ENCODE measurements around the gene CSN1S1. TPM values are rescaled to one million over a fixed set of nuclear protein-coding genes. Genes with fewer than 3 reads are reported as not detected.
"Not testable (repeated sequence)": the region's sequence is repeated elsewhere in the genome, so short reads cannot be mapped to it uniquely, and the experiment has no call there.

The CSN1S1 gene
- total RNA-seq, 2 experiments from 2014 or later, result not detected

GRCh38 chr4:69923782-69924410 lies 7.0 kb upstream of the CSN1S1 start:
- ATAC-seq; POLR2A ChIA-PET; H3K36me3 Mint-ChIP-seq (ENCODE audit: low read depth); H3K4me1 Mint-ChIP-seq; DNase-seq; CTCF ChIA-PET; intact Hi-C loops (cut with DNase I, micrococcal nuclease); H3K27me3 Mint-ChIP-seq; H3K9me3 Mint-ChIP-seq (ENCODE audit: low read depth); H3K4me3 Mint-ChIP-seq; H3K27ac Mint-ChIP-seq: not testable (repeated sequence)

- CTCF ChIA-PET, result no interaction called here
- Mint-ChIP-seq H3K27me3 (no peaks in the 10 kb centered on the region), H3K36me3 (ENCODE audit: low read depth) (no peaks in the 10 kb centered on the region), H3K27ac (no peak overlapping the region), H3K4me3 (no peak overlapping the region), H3K9me3 (ENCODE audit: low read depth) (no peaks in the 10 kb centered on the region), H3K4me1 (no peaks in the 10 kb centered on the region)
- ATAC-seq (no peak), DNase-seq (no peak)
- intact Hi-C loops (cut with DNase I, micrococcal nuclease), result no loop called here
- POLR2A ChIA-PET, result no interaction called here
These were observed 3.3 kb downstream of the CSN1S1 start for GRCh38 chr4:69934150-69934549.

GRCh38 chr4:69936566-69936965 lies 5.7 kb downstream of the CSN1S1 start:
- no peak overlapping the region for H3K27ac Mint-ChIP-seq

DNA sequence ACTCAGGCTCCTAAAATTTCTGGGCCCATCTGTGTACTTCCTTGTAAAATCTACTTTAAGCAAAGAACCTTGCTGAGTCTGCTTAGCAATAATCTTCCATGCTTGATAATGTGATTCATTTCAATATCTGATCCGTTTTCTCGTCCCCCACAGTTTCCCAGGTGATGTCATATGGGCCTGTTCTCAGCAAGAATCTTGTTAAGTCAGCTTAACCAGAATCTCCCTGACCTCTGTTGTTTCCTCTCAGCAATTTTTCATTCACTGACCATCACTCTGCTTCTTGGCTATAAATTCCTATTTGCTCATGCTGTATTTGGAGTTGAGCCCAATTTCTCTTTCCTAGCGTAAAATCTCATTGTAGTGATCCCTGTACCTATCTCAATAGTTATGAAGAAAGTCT lies 20.7 kb downstream of the CSN1S1 start:
- intact Hi-C loops (cut with DNase I, micrococcal nuclease), result no loop called here
- H3K27ac Mint-ChIP-seq, result no peak overlapping the region
- peaks cover 3% of the 10 kb centered on the region for H3K27me3 Mint-ChIP-seq
- no peak overlapping the region for H3K4me3 Mint-ChIP-seq
- ChIA-PET CTCF (no interaction called here), POLR2A (no interaction called here)
- H3K4me1 Mint-ChIP-seq, result no peaks in the 10 kb centered on the region
- H3K9me3 Mint-ChIP-seq (ENCODE audit: low read depth), result no peaks in the 10 kb centered on the region
- DNase-seq (no peak), ATAC-seq (no peak)
- H3K36me3 Mint-ChIP-seq (ENCODE audit: low read depth), result no peaks in the 10 kb centered on the region

More at GRCh38 chr4:69936566-69936965, 5.7 kb downstream of the CSN1S1 start:
- ChIA-PET POLR2A (no interaction called here), CTCF (no interaction called here)
- H3K9me3 Mint-ChIP-seq (ENCODE audit: low read depth), result no peaks in the 10 kb centered on the region
- H3K27me3 Mint-ChIP-seq, result no peaks in the 10 kb centered on the region
- H3K36me3 Mint-ChIP-seq (ENCODE audit: low read depth), result no peaks in the 10 kb centered on the region
- ATAC-seq (no peak), DNase-seq (no peak)
- H3K4me3 Mint-ChIP-seq, result no peak overlapping the region
- H3K4me1 Mint-ChIP-seq, result no peaks in the 10 kb centered on the region
- intact Hi-C loops (cut with DNase I, micrococcal nuclease), result no loop called here

DNA sequence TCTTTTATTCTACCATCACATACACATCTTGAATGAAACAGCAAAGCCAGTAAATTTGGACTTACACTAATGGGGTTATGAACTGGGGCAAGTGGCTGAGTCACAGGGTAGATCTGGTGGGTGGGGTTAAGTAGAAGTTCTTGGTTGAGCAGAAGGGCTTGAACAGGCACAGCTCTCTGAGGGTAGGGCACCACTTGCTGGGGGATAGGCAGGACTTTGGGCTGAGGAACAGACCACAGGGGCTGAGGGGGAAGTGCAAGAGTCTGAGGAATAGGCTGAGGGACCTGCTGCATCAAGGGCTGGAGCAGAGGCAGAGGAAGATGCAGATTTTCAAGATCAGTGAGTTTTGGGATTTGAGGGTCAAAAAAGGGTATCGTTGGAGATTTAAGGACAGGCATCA lies 26.3 kb downstream of the CSN1S1 start:
- Mint-ChIP-seq H3K4me1 (no peaks in the 10 kb centered on the region), H3K27ac (no peak overlapping the region), H3K4me3 (no peak overlapping the region), H3K36me3 (ENCODE audit: low read depth) (no peaks in the 10 kb centered on the region), H3K27me3 (peaks cover 6% of the 10 kb centered on the region), H3K9me3 (ENCODE audit: low read depth) (no peaks in the 10 kb centered on the region)
- ATAC-seq (no peak), DNase-seq (no peak)
- ChIA-PET POLR2A (no interaction called here), CTCF (no interaction called here)
- intact Hi-C loops (cut with DNase I, micrococcal nuclease), result no loop called here

DNA sequence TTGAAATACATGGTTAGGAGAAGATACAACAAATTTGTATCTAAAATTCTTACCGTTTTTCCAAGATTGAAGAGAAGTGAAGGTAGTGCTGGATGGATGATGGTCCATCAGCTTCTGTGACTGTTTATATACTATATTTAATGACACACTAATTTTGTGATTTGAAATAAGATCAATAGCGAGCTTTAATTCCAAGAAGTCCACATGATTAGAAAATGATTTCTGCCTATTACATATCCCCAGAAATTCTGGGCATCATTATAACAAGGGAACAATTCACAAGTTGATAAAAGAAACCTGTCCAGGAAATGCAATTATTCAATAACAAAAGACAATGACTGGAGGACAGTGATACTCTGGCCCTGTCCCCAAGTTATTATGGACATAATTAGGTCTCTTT lies 34.8 kb downstream of the CSN1S1 start, which contains the start of gene CSN2:
Gene CSN2, minus strand, starts transcription at position 101 of the 400 bp plus-strand sequence. CDS start 4,733 bp downstream, outside the sequence.
- Mint-ChIP-seq H3K27ac (no peak within 1 kb of the TSS), H3K9me3 (ENCODE audit: low read depth) (no peaks in the 10 kb centered on the region), H3K4me3 (no peak within 1 kb of the TSS), H3K4me1 (no peaks in the 10 kb centered on the region), H3K36me3 (ENCODE audit: low read depth) (no peaks in the 10 kb centered on the region), H3K27me3 (no peaks in the 10 kb centered on the region)
- ATAC-seq, result no peak
- DNase-seq, result no peak
- intact Hi-C loops (cut with DNase I, micrococcal nuclease), result no loop called here
- ChIA-PET POLR2A (no interaction called here), CTCF (no interaction called here)

DNA sequence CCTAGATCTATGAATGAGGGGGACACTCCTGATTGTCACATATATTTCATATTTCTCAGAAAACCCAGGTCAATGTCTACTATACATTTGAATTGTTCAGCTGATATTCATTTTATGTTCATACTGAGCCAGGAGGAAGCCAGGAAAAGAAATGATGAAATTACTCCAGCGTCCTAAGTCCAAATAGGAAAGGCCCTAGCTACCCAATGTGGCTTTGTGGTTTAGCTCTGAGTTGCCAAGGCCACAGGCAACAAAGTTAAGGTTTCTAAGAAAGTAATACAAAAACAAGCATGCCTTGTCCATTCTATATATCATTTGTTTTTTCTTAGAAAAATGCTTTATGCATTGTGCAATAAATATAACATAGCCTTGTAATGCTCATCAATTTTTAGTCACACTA lies 39.2 kb downstream of the CSN1S1 start:
- intact Hi-C loops (cut with DNase I, micrococcal nuclease), result no loop called here
- no peaks in the 10 kb centered on the region for H3K36me3 Mint-ChIP-seq (ENCODE audit: low read depth)
- H3K9me3 Mint-ChIP-seq (ENCODE audit: low read depth), result no peaks in the 10 kb centered on the region
- H3K27ac Mint-ChIP-seq, result no peak overlapping the region
- no peak overlapping the region for H3K4me3 Mint-ChIP-seq
- CTCF ChIA-PET, result no interaction called here
- POLR2A ChIA-PET, result no interaction called here
- H3K4me1 Mint-ChIP-seq, result no peaks in the 10 kb centered on the region
- H3K27me3 Mint-ChIP-seq, result no peaks in the 10 kb centered on the region
- DNase-seq (no peak), ATAC-seq (no peak)

DNA sequence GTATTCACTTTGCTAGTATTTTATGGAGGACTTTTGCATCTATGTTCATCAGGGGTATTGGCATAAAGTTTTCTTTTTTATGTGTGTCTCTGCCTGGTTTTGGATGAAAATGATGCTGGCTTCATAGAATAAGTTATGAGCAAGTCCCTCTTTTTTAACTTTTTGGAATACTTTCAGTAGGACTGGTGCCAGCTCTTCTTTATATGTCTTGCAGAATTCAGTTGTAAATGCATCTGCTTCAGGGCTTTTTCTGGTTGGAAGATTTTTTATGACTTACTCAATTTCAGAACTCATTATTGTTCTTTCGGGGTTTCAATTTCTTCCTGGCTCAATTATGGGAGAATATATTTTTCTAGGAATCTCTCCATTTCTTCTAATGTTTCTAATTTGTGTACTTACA lies 43.8 kb downstream of the CSN1S1 start:
- POLR2A ChIA-PET, result no interaction called here
- no peak for DNase-seq
- no peak for ATAC-seq
- no peaks in the 10 kb centered on the region for H3K4me1 Mint-ChIP-seq
- H3K27ac Mint-ChIP-seq, result no peak overlapping the region
- H3K27me3 Mint-ChIP-seq, result no peaks in the 10 kb centered on the region
- intact Hi-C loops (cut with DNase I, micrococcal nuclease), result no loop called here
- H3K9me3 Mint-ChIP-seq (ENCODE audit: low read depth), result no peaks in the 10 kb centered on the region
- H3K36me3 Mint-ChIP-seq (ENCODE audit: low read depth), result no peaks in the 10 kb centered on the region
- CTCF ChIA-PET, result interaction anchor here (0.6 kb wide), 1 partner anchor 378 kb away, joined by 4 read pairs; no protein-coding TSS in a partner anchor
- H3K4me3 Mint-ChIP-seq, result no peak overlapping the region

DNA sequence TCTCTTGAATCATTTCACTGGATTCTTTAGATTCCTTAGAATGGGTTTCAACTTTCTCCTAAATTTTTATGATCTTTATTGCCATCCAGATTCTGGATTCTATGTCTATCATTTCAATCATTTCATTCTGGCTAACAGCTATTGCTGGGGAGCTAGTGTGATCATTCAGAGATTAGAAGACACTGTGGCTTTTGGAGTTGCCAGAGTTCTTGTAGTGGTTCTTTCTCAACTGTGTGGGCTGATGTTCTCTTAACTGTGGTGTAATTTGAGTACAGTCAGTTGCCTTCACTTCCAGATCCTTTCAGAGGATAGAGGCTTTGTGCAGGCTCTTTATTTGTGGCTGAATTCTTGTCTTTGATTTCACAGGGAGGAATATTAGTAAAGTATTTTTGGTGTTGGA lies 46.7 kb downstream of the CSN1S1 start:
- no peak for ATAC-seq
- CTCF ChIA-PET, result no interaction called here

DNA sequence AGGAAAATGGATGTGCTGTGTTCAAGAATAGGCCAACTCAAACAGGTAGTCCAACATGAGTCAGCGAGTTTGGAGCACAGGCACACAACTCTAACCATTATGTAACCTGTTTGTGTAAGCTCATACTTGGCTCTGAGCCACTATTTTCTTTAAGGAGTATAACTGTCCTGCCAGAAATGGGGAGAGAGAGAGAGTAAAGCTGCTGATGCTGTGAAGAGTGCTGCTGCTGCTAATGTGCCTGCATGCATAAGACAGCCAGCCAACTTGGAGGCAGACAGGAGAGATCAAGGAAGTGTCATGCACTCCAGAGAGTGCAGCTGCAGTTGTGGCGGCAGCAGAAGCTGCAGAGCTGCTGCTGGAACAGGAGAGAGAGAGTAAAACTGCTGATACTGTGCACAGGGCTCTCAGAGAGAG lies 53.2 kb downstream of the CSN1S1 start:
- Mint-ChIP-seq H3K4me3 (no peak overlapping the region), H3K4me1 (no peaks in the 10 kb centered on the region), H3K27ac (no peak overlapping the region), H3K36me3 (ENCODE audit: low read depth) (no peaks in the 10 kb centered on the region), H3K27me3 (no peaks in the 10 kb centered on the region), H3K9me3 (ENCODE audit: low read depth) (no peaks in the 10 kb centered on the region)
- DNase-seq (no peak), ATAC-seq (no peak)
- intact Hi-C loops (cut with DNase I, micrococcal nuclease), result no loop called here
- ChIA-PET POLR2A (no interaction called here), CTCF (no interaction called here)

More for the DNA sequence above, 46.7 kb downstream of the CSN1S1 start:
- Mint-ChIP-seq H3K27me3 (no peaks in the 10 kb centered on the region), H3K4me3 (no peak overlapping the region), H3K36me3 (ENCODE audit: low read depth) (no peaks in the 10 kb centered on the region), H3K27ac (no peak overlapping the region), H3K4me1 (no peaks in the 10 kb centered on the region), H3K9me3 (ENCODE audit: low read depth) (no peaks in the 10 kb centered on the region)
- POLR2A ChIA-PET, result no interaction called here
- intact Hi-C loops (cut with DNase I, micrococcal nuclease), result no loop called here
- DNase-seq, result no peak

DNA sequence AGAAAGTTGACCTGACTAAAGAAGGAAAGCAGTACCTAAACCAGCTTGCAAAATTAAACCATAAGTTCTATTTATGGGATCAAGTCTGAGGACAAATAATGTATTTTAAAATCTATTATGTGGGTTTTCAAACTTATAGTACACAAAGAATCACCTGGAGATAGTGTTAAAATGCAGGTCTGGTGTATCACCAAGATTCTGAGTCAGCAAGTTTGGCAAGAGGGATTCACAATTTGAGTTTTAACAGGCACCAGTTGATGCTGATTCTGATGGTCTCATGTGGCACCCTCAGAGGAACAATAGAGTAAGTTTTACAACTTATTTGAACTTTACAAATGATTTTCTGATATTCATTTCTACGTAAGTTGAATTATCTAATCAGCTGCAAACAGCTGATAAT lies 55.8 kb downstream of the CSN1S1 start:
- H3K9me3 Mint-ChIP-seq (ENCODE audit: low read depth), result no peaks in the 10 kb centered on the region
- H3K36me3 Mint-ChIP-seq (ENCODE audit: low read depth), result no peaks in the 10 kb centered on the region
- ChIA-PET CTCF (no interaction called here), POLR2A (no interaction called here)
- ATAC-seq, result no peak
- no peaks in the 10 kb centered on the region for H3K27me3 Mint-ChIP-seq
- no peak for DNase-seq
- H3K4me3 Mint-ChIP-seq, result no peak overlapping the region
- H3K4me1 Mint-ChIP-seq, result no peaks in the 10 kb centered on the region
- H3K27ac Mint-ChIP-seq, result no peak overlapping the region
- intact Hi-C loops (cut with DNase I, micrococcal nuclease), result no loop called here

- Mint-ChIP-seq H3K4me3 (no peak overlapping the region), H3K4me1 (no peaks in the 10 kb centered on the region), H3K9me3 (ENCODE audit: low read depth) (no peaks in the 10 kb centered on the region), H3K27ac (no peak overlapping the region), H3K27me3 (no peaks in the 10 kb centered on the region), H3K36me3 (ENCODE audit: low read depth) (no peaks in the 10 kb centered on the region)
- ChIA-PET CTCF (no interaction called here), POLR2A (no interaction called here)
- DNase-seq (no peak), ATAC-seq (no peak)
- intact Hi-C loops (cut with DNase I, micrococcal nuclease), result no loop called here
These were observed 60.1 kb downstream of the CSN1S1 start for GRCh38 chr4:69991016-69991415.

GRCh38 chr4:69994782-69995181 lies 63.9 kb downstream of the CSN1S1 start:
- ATAC-seq (no peak), DNase-seq (no peak)
- CTCF ChIA-PET, result no interaction called here
- Mint-ChIP-seq H3K36me3 (ENCODE audit: low read depth) (no peaks in the 10 kb centered on the region), H3K27ac (no peak overlapping the region), H3K4me1 (no peaks in the 10 kb centered on the region), H3K4me3 (no peak overlapping the region), H3K9me3 (ENCODE audit: low read depth) (no peaks in the 10 kb centered on the region), H3K27me3 (no peaks in the 10 kb centered on the region)
- intact Hi-C loops (cut with DNase I, micrococcal nuclease), result no loop called here
- POLR2A ChIA-PET, result no interaction called here
